HG02763 (cell line): Measurements from ENCODE around the gene ZNF513.

Experiments
- ATAC-seq: cut with Tn5 transposase; IDR thresholded peaks from one replicate; pipeline ENCODE4 v1.9.1; 2021; ENCODE audit warnings: mild to moderate bottlenecking, moderate library complexity; ENCODE audit not compliant: unreplicated experiment

ZNF513 gene

GRCh38 chr2:27390822-27391679, 10.5 kb upstream of the ZNF513 start:
- ATAC-seq = no peak

GRCh38 chr2:27381577-27382181, 1.1 kb upstream of the ZNF513 start:
- ATAC-seq = no peak

GRCh38 chr2:27379836-27380625, 503 bp downstream of the ZNF513 start:
- ATAC-seq = peak; percentile 30

DNA sequence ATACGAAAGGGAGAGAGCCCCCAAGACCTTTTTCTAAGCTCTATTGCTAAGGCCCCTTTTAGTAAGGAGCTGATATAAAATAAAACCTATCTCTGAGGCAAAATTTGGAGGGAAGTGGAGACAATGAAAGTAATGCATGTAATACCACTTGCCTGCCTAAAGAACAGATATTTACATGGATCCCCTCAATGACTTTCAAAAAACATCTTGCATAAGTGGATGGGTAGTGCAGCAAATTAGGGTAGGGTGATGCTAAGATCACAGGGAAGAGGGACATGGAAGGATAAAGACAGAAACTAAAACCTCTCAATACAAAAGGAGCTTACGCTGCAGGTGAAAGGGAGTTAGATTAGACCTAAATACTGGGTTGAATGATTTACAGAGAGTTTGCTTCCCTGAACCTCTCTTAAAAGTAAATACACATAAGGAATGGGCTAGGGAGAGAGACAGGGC, 1.1 kb downstream of the ZNF513 start:
- no peak for ATAC-seq

DNA sequence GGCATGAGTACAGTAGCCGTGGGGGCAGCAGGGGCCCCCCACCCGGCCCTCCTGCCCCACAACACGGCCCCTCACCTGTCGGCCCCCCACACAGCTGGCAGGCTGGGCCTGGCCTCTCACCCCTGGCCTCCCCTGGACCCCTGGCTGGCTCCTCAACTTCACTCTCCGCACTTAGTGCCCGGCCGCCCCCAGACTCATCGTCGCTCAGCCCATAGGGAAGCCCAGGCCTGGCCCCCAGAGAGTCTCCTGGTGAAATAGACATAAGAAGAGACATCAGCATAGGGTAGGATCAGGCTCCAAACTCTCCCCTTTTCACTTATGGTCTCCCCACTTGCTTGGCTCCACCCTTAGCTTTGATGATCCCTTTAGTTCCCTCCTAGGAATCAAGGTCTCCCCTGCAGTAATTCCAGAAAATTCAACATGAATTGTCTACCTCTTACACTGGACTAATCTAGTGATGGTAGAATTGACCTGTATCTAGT, 1.7 kb downstream of the ZNF513 start:
- no peak for ATAC-seq

DNA sequence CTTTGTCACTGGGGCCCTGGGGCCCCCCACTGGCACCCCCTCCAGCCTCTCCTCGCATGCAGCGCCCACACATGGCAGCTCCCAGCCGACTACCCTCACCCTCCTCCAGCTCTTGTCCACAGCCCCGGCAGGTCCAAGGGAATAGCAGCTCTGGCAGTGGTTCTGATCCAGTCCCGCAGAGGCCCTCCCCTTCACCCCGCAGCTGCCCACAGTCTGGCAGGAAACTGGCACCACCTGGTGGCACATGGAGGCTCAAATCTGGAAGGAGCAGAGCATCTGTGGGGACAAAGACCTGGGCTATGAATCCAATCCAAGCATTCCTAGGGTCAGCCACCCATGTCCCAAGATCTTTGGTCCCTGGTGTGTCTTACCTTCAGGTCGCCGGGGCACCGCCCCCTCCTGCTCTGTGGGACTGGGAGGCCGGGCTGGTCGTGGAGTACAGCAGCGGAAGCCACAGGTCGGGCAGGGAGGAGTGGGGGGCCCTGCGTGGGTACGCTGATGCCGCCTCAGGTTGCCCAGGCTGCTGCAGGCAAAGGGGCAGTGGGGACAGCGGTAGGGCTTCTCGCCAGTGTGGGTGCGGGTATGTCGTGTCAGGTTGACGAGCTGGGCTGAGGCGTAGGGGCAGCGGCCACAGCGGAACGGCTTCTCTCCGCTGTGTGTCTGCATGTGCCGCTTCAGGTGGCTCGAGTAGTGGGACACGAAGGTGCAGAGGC, 2.3 kb downstream of the ZNF513 start:
- ATAC-seq = no peak

DNA sequence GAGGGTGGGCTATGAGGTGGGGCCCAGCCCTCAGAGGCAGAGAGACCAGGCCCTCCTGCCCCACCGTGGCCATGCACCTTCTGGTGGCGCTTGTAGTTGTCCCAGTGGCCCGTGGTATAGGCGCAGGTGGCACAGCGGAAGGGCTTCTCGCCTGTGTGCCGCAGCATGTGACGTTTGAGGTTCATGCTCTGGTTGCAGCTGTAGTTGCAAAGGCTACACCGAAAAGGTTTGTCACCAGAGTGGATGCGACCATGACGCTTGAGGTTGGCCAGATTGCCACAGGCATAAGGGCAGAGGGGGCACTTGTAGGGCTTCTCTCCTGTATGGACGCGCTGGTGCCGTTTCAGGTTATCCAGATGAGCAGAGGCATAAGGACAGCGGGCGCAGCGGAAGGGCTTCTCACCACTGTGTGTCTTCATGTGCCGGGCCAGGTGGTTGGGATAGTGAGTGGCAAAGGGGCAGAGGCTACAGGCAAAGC, 2.9 kb downstream of the ZNF513 start:
- no peak for ATAC-seq

DNA sequence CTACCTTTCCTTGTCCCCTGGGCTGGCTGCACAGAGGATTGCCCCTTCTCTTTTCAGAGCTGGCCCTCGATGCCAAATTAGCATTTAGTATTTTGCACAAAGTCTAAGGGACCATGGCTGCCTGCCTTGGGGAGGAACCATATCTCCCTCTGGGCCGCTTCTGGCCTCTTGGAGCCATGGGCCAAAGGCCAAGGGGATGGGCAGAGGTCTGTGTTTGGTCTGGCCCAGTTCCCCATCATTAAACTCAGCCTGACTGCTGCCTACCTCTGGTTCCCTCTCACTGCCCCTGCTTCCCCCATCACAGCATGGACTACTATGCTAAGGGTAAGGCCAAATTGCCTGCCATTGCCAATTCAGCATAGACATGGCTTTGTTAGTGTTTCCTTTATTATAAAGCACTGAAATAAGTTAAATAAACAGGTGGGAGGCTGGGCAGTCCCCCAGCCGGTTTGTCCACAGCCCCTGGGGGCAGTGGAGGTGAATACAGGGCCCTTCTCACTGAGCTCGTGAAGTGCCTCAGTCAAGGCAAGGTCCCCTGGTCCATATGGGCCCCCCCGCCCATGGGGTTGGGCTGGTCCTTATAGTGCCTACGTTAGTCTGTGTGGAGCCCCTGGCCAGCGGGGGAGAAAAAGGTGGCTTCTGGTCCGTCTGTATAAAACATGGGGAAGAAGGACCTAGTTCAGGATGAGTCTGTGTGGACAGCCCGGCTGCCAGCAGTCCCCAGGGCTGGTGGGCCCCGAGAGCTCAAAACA, 3.5 kb downstream of the ZNF513 start:
- ATAC-seq = no peak

DNA sequence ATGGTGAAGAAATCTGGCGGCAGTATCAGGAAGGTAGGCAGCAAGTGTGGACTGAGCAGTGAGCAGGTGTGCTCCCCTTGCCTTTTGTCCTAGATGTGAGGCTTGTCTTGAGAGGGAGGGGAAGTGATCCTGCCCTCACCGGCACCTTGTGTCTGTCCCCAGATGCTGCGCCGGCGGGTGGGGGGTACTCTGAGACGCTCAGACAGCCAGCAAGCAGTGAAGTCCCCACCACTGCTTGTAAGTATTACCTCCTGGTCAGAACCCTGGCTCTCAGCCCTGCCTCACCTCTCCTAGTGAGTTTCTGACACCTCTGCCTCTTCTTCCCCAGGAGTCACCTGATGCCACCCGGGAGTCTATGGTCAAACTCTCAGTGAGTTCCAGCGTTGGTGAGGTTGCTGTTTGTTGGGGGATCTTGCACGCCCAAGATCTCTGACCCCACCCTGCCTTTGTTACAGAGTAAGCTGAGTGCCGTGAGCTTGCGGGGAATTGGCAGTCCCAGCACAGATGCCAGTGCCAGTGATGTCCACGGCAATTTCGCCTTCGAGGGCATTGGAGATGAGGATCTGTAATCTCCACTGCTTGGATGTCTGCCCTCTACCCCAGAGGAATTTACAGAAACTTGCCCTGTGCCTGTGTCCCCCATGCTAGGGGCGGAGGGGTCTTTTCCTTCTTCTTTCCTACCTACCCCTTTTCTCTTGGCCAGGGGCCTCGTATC, 4.2 kb downstream of the ZNF513 start:
- no peak for ATAC-seq

DNA sequence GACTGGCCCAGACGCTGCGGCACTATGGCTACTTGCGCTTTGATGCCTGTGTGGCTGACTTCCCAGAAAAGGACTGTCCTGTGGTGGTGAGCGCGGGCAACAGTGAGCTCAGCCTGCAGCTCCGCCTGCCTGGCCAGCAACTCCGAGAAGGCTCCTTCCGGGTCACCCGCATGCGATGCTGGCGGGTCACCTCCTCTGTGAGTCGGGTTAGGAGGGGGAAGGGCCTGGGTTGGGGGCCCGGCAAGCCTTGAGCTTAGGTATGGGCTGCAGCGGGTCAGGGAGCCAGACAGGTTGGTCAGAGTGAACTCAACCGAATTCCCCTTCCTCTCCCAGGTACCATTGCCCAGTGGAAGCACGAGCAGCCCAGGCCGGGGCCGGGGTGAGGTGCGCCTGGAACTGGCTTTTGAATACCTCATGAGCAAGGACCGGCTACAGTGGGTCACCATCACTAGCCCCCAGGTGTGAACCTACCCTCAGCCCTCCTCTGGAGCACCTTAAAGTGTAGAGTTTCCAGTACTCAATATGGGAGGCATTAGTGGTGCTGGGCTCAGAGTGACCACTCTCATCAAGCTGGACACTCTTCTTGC, 4.9 kb downstream of the ZNF513 start:
- no peak for ATAC-seq

GRCh38 chr2:27373567-27373966, 7.0 kb downstream of the ZNF513 start:
- no peak for ATAC-seq

DNA sequence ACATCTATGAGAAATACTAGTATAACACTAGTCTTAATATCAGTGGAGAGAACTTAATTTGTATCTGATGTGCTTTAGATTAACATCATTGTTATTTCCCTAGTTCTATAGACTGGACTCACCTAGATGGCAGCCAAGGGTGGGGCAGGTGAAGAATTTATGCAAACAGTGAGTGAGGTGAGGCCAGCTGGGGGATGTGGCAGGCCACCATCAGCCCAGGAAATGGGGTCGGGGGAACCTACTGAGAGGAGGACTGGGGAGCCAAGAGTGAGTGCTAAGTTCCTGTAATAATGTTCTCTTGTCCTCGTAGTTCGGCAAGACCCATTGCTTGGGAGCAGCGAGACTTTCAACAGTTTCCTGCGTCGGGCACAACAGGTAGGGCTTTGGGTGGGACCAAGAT, 7.6 kb downstream of the ZNF513 start:
- no peak for ATAC-seq

- peak; percentile 24 for ATAC-seq
Measured at GRCh38 chr2:27370816-27371620, 9.5 kb downstream of the ZNF513 start.

DNA sequence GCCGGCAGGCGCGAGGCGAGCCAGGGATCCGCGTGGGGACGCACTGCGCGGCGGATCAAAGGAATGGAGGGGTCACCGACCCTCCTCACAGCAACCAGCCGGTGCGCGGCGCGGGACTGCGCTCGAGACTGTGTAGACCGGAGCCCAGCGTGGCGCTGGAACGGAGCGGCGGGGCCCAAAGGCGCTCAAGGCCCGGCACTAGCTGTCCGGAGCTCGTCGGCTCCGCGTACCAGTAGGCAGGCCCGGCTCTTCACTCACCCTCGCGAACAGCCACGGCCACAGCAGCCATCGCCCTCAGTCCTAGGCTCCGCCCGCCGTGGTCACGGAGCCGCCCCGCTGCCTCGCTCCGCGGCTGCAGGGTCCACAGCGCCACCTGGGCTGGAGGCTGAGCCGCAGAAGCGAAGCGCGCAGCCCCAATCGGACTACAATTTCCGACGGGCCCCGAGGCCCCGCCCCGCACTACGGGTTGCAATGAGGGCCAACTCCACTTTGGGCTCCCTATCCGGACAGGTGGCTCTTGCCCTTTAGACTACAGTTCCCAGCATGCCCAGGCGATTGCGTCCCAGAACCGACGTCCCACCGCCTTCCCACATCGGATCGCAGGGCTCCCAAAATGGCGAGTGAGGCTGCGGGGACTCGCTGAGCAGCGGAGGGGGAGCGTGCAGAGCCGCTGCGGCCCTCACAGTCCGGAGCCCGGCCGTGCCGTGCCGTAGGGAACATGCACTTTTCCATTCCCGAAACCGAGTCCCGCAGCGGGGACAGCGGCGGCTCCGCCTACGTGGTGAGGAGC, 10.3 kb downstream of the ZNF513 start, which contains the start of the genes EIF2B4 and SNX17:
Gene EIF2B4, minus strand, starts transcription at position 313 of the 790 bp plus-strand sequence. Its CDS starts 24 bp downstream, at position 289.
Gene SNX17, plus strand, starts transcription at position 591 of the 790 bp plus-strand sequence. Its CDS starts 128 bp downstream, at position 719.
- peak; percentile 80 for ATAC-seq

GRCh38 chr2:27369471-27370025, 11.0 kb downstream of the ZNF513 start:
- no peak for ATAC-seq

DNA sequence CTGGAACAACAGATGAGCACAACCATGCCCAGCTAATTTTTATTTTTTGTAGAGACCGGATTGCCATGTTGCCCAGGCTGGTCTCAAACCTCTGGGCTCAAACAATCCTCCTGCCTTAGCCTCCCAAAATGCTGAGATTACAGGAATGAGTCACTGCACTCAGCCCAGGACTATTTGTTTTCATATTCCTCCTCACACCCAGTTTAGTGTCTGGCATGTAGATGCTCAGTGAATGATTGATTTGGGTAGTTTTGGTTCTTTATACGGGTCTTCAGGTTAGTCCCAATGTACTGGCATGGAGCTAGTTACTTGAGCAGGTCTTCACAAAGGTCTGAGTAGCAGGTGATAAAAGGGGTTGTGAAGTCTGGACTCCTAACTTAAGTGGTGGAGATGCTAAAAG, 16.6 kb downstream of the ZNF513 start:
- ATAC-seq = no peak
